CD4-positive, CD25-positive, alpha-beta regulatory T cell (primary cell): Measurements from ENCODE around the gene BGN. TPM values are rescaled to one million over a fixed set of nuclear protein-coding genes. Genes with fewer than 3 reads are reported as not detected.

Experiments used
- ATAC-seq, 2 donors: fragments of 150-1000 bp; cut with Tn5 transposase; one replicate each; pipeline ENCODE4 v1.10.0; 2021; ENCODE audit warnings: low read depth in 2 of 2, moderate number of reproducible peaks in 2 of 2, moderate library complexity in 1 of 2
- DNase-seq, 3 donors: peaks; one replicate each; pipeline versions ENCODE4 v3.0.0 to v3.0.0-alpha.2; 2012 to 2022; ENCODE audit warnings: mixed read lengths in 1 of 3
- H3K27ac ChIP-seq: one replicate; pipeline ENCODE4 v1.7.0; 2013; ENCODE audit warnings: mild to moderate bottlenecking, low read length; ENCODE audit not compliant: insufficient read depth, poor library complexity, severe bottlenecking
- H3K27me3 ChIP-seq: one replicate; pipeline ENCODE4 v1.7.0; 2013; ENCODE audit warnings: low read length; ENCODE audit not compliant: control insufficient read depth, insufficient read depth
- H3K36me3 ChIP-seq: one replicate; pipeline ENCODE4 v1.7.0; 2013; ENCODE audit warnings: mild to moderate bottlenecking, low read length, moderate library complexity; ENCODE audit not compliant: control insufficient read depth, insufficient read depth
- H3K4me1 ChIP-seq: 2 replicates; pipeline ENCODE4 v1.7.0; 2013; ENCODE audit warnings: mild to moderate bottlenecking, low read length; ENCODE audit not compliant: insufficient read depth, control insufficient read depth, poor library complexity, severe bottlenecking
- H3K4me3 ChIP-seq: one replicate; pipeline ENCODE4 v1.7.0; 2013; ENCODE audit warnings: low read depth, mild to moderate bottlenecking, low read length, moderate library complexity
- H3K9me3 ChIP-seq, 2 experiments: 1 replicate in 1 of 2; 2 replicates in 1 of 2; pipeline ENCODE4 v1.7.0; 2013; ENCODE audit warnings: low read length in 2 of 2, mild to moderate bottlenecking in 1 of 2, moderate library complexity in 1 of 2; ENCODE audit not compliant: control insufficient read depth in 2 of 2
- H3K27ac Mint-ChIP-seq, 3 donors: one replicate each; pipeline ENCODE4 v1.8.0; 2020 to 2022; ENCODE audit warnings: mild to moderate bottlenecking in 3 of 3, mixed read lengths in 3 of 3, moderate library complexity in 2 of 3
- H3K27me3 Mint-ChIP-seq: one replicate; pipeline ENCODE4 v1.8.0; 2022; ENCODE audit warnings: mild to moderate bottlenecking, mixed read lengths
- H3K36me3 Mint-ChIP-seq: one replicate; pipeline ENCODE4 v1.8.0; 2020; ENCODE audit warnings: mixed read lengths
- H3K4me1 Mint-ChIP-seq, 4 donors: one replicate each; pipeline ENCODE4 v1.8.0; 2020 to 2022; ENCODE audit warnings: mixed read lengths in 4 of 4, mild to moderate bottlenecking in 1 of 4
- H3K4me3 Mint-ChIP-seq, 4 donors: one replicate each; pipeline ENCODE4 v1.8.0; 2020 to 2022; ENCODE audit warnings: mild to moderate bottlenecking in 4 of 4, mixed read lengths in 4 of 4, moderate library complexity in 3 of 4
- H3K9me3 Mint-ChIP-seq, 7 donors: one replicate each; pipeline ENCODE4 v1.8.0; 2020 to 2022; ENCODE audit warnings: mixed read lengths in 7 of 7, mild to moderate bottlenecking in 3 of 7, moderate library complexity in 2 of 7
- polyA plus RNA-seq, 4 donors: library from polyadenylated mRNA; unstranded; fragments of 300-500 nt; fragmentation: Illumina TruSeq; gene quantifications; one replicate each; pipeline ENCODE4 v1.2.3, GENCODE V29; 2021
- total RNA-seq: library from RNA; stranded (reverse); gene quantifications from one replicate; pipeline ENCODE4 v1.2.3, GENCODE V29; 2022

Gene BGN
- total and polyA plus RNA-seq, 5 donors from 2014 or later, result not detected

DNA sequence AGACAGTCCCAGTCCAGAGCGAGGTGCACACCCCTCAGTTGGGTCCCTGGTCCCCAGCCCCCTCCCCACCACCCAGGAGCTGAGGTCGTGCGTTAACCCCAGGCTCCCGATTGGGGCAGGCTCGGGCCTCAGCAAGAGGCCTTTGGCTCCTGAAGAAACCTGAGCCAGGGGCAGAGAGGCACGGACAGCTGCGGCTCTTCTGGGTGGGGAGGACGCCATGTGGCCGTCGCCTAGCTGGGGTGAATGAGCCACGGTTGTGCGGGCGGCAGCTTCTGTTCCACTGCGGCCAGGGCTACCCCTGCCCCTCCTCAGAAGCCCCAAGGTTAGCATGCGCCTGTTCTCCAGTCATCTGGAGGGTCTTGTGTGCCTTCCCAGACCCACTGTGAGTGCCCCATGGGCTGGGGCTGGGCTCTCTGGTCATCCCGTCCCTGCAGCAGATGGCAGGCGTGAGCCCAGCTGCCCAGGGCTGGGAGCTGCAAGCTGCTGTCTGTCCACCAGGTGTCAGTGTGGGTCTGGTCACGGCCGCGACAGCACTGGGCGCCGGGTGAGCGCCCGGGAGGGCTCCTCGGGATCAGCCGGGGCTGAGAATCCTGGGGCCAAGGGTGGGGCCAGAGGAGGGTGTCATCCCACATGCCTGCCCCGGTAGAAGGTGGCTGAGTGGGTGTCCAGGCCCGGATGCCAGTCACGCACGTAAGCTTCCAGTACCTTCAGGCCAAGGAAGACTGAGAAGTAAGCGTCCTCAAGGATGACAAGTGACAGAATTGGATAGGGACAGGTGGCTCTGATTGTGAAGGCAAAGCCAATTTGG lies 44.6 kb downstream of the BGN start:
- no peaks in the 10 kb centered on the region for H3K27me3 ChIP-seq
- H3K4me1 Mint-ChIP-seq, result no peaks in the 10 kb centered on the region
- H3K9me3 Mint-ChIP-seq, result peaks cover 0 to 2% (median 0%) of the 10 kb centered on the region in 7 donors
- H3K27ac ChIP-seq, result no peak overlapping the region
- ATAC-seq (peak; percentile 62 to 79), DNase-seq (peak; percentile 28 to 46 (median 39))
- H3K27me3 Mint-ChIP-seq, result no peaks in the 10 kb centered on the region
- H3K4me3 Mint-ChIP-seq, result no peak overlapping the region
- no peaks in the 10 kb centered on the region for H3K36me3 Mint-ChIP-seq
- H3K27ac Mint-ChIP-seq, result no peak overlapping the region
- H3K4me1 ChIP-seq, result no peaks in the 10 kb centered on the region
- no peak overlapping the region for H3K4me3 ChIP-seq
- no peaks in the 10 kb centered on the region for H3K9me3 ChIP-seq
- H3K36me3 ChIP-seq, result no peaks in the 10 kb centered on the region

DNA sequence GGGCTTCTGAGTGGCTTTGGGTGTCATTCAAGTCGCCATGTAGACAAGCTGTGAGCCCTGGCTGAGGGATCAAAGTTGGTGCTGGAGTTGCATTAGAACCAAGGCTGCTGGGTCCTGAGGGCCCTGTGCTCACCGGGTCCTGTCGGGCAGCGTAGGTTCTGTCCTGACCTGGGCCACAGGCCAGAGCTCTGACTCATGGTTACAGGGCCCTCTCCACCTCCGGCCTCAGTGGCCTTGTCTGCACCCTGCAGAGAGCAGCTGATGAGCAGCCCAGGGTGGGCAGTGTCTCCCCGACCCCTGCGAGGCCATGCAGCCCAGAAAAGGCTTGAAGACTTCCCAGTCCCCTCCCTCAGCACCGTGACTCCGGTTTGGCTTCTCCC lies 45.2 kb downstream of the BGN start:
- Mint-ChIP-seq H3K36me3 (no peaks in the 10 kb centered on the region), H3K4me1 (no peaks in the 10 kb centered on the region), H3K4me3 (no peak overlapping the region), H3K27ac (no peak overlapping the region), H3K27me3 (no peaks in the 10 kb centered on the region), H3K9me3 (peaks cover 0 to 2% (median 0%) of the 10 kb centered on the region in 7 donors)
- no peak overlapping the region for H3K27ac ChIP-seq
- ATAC-seq (no peak), DNase-seq (no peak)
- no peaks in the 10 kb centered on the region for H3K27me3 ChIP-seq
- no peak overlapping the region for H3K4me3 ChIP-seq
- no peaks in the 10 kb centered on the region for H3K4me1 ChIP-seq
- H3K9me3 ChIP-seq, result no peaks in the 10 kb centered on the region
- H3K36me3 ChIP-seq, result no peaks in the 10 kb centered on the region

DNA sequence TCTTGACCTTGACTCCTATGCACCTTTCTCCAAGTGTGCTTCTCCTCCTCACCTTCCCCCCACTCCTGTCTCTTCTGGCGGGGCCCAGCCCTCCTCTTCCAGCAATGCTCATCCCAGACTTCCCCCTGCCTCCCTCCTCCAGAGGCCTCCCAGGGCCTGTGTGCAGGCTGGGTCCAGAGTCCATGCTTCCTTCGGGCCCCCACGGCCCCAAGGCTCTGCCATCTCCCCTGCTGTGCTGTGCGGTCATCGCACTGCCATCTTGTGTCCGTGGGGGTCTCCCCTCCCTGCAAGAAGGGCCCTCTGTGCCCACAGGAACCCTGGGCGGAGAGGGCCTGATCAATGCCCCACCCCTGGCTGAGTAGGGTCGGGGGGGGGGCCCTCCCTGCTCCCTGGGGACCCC lies 49.9 kb downstream of the BGN start:
- H3K4me1 Mint-ChIP-seq, result no peaks in the 10 kb centered on the region
- ATAC-seq (no peak), DNase-seq (no peak)
- H3K9me3 ChIP-seq, result no peaks in the 10 kb centered on the region
- H3K27ac Mint-ChIP-seq, result no peak overlapping the region
- H3K36me3 Mint-ChIP-seq, result no peaks in the 10 kb centered on the region
- no peaks in the 10 kb centered on the region for H3K4me1 ChIP-seq
- H3K9me3 Mint-ChIP-seq, result no peaks in the 10 kb centered on the region
- no peak overlapping the region for H3K27ac ChIP-seq
- peaks cover 11% of the 10 kb centered on the region for H3K27me3 Mint-ChIP-seq
- no peak overlapping the region for H3K4me3 ChIP-seq
- H3K27me3 ChIP-seq, result no peaks in the 10 kb centered on the region
- H3K36me3 ChIP-seq, result no peaks in the 10 kb centered on the region
- H3K4me3 Mint-ChIP-seq, result no peak overlapping the region

DNA sequence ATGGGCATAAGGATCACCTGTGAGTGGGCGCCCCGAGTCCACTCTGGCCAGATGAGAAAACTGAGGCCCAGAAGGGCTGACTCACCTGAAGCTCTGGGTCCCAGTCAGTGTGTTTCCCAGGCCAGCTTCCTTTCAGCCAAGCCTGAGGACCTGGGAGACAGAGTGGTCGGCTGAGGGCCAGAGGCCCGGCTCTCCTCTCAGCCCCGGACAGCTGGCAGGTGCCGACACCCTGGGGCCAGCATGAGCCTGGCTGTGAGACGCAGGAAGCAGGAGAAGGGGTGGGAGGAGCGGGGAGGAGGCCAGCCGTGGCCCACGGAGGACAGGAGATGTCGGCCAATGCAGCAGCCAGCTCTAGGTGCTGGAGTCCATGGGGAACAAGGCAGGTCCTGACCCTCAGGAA lies 51.6 kb downstream of the BGN start:
- no peak overlapping the region for H3K4me3 ChIP-seq
- Mint-ChIP-seq H3K9me3 (peaks cover 0 to under 1% (median 0%) of the 10 kb centered on the region in 7 donors), H3K27ac (no peak overlapping the region), H3K4me3 (no peak overlapping the region), H3K4me1 (no peaks in the 10 kb centered on the region), H3K36me3 (no peaks in the 10 kb centered on the region), H3K27me3 (peaks cover 11% of the 10 kb centered on the region)
- H3K9me3 ChIP-seq, result no peaks in the 10 kb centered on the region
- DNase-seq, result no peak
- no peak overlapping the region for H3K27ac ChIP-seq
- ATAC-seq, result no peak
- no peaks in the 10 kb centered on the region for H3K27me3 ChIP-seq
- H3K36me3 ChIP-seq, result no peaks in the 10 kb centered on the region
- no peaks in the 10 kb centered on the region for H3K4me1 ChIP-seq

DNA sequence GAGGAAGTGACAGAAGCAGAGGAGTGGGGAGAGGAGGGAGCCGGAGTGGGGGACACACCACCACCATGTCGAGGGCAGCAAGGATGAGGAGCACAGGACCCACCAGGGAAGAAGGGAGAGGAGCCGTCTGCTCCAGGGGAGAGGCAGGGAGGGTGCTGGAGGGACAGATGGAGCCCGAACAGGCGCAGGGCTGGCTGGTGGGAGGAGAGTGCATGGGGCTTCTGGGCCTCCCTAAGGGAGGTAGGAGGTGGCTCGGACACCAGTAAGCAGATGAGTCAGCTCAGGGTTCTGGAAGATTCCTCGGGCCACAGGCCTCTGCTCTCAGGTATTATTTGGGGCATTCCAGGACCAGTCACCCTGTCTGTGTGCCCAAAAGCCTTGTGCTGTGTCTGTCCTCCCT lies 52.4 kb downstream of the BGN start:
- Mint-ChIP-seq H3K27me3 (peaks cover 11% of the 10 kb centered on the region), H3K4me1 (no peaks in the 10 kb centered on the region), H3K4me3 (no peak overlapping the region), H3K36me3 (no peaks in the 10 kb centered on the region), H3K9me3 (peaks cover 0 to 1% (median 0%) of the 10 kb centered on the region in 7 donors), H3K27ac (no peak overlapping the region)
- H3K36me3 ChIP-seq, result no peaks in the 10 kb centered on the region
- H3K4me3 ChIP-seq, result no peak overlapping the region
- DNase-seq (no peak), ATAC-seq (no peak)
- no peaks in the 10 kb centered on the region for H3K27me3 ChIP-seq
- no peaks in the 10 kb centered on the region for H3K9me3 ChIP-seq
- H3K27ac ChIP-seq, result no peak overlapping the region
- no peaks in the 10 kb centered on the region for H3K4me1 ChIP-seq

DNA sequence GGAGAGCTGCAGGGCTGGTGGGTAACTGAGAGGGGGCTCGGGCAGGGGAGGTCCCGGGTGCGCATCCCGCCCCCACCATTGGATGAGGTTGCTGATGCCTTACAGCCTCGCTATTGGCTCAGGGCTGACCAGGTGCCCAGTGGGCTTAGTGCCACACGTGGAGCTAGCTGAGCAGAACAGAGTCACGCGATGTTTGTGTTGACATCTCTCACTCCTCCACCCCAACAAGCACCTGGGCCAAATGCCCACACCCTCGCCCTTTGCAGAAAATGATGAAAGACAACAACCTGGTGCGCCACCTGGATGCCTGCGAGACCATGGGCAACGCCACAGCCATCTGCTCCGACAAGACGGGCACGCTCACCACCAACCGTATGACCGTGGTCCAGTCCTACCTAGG lies 54.5 kb downstream of the BGN start:
- H3K9me3 ChIP-seq, result no peaks in the 10 kb centered on the region
- Mint-ChIP-seq H3K9me3 (peaks cover 0 to 1% (median 0%) of the 10 kb centered on the region in 7 donors), H3K4me1 (no peaks in the 10 kb centered on the region), H3K36me3 (no peaks in the 10 kb centered on the region), H3K4me3 (no peak overlapping the region), H3K27ac (no peak overlapping the region), H3K27me3 (peaks cover 11% of the 10 kb centered on the region)
- no peaks in the 10 kb centered on the region for H3K4me1 ChIP-seq
- no peak for DNase-seq
- H3K4me3 ChIP-seq, result no peak overlapping the region
- no peak for ATAC-seq
- H3K27me3 ChIP-seq, result no peaks in the 10 kb centered on the region
- H3K27ac ChIP-seq, result no peak overlapping the region
- no peaks in the 10 kb centered on the region for H3K36me3 ChIP-seq

DNA sequence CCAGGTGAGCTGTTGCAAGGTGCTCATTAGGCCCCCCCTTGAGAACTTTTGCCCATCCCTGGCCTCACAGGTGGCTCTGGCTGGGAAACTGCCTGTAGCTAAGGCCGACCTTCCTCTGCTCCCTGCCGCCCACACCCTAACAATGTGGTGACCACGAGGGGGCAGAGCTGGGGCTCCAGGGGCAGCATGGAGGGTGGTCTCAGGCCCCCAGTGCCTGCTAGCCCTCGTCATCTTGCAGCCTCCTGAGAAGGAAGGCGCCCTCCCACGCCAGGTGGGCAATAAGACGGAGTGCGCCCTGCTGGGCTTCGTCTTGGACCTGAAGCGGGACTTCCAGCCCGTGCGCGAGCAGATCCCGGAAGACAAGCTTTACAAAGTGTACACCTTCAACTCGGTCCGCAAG lies 55.0 kb downstream of the BGN start:
- Histone ChIP-seq H3K4me3 (no peak overlapping the region), H3K4me1 (no peaks in the 10 kb centered on the region), H3K9me3 (no peaks in the 10 kb centered on the region), H3K27me3 (no peaks in the 10 kb centered on the region), H3K27ac (no peak overlapping the region), H3K36me3 (no peaks in the 10 kb centered on the region)
- Mint-ChIP-seq H3K4me3 (no peak overlapping the region), H3K27ac (no peak overlapping the region), H3K4me1 (no peaks in the 10 kb centered on the region), H3K36me3 (no peaks in the 10 kb centered on the region), H3K27me3 (peaks cover 11% of the 10 kb centered on the region), H3K9me3 (peaks cover 0 to 1% (median 0%) of the 10 kb centered on the region in 7 donors)
- no peak for ATAC-seq
- no peak for DNase-seq

DNA sequence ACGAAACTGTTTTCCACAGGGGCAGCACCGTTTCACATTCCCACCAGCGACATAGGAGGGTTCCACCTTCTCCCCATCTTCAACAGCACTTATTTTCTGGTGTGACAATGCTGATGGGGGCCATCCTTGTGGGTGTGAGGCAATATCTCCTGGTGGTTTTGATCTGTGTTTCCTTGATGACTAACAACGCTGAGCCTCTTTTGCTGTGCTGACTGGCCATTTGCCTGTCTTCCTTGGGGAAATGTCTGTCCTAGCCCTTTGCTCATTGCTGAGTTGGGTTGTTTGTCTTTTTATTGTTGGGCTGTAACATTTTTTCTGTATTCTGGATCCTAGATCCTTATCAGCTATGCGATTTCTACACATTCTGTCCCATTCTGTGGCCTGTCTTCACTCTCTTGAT lies 56.4 kb downstream of the BGN start:
- no peaks in the 10 kb centered on the region for H3K9me3 ChIP-seq
- no peak for DNase-seq
- H3K4me3 Mint-ChIP-seq, result no peak overlapping the region

More for the DNA sequence above, 56.4 kb downstream of the BGN start:
- Histone ChIP-seq H3K4me1 (no peaks in the 10 kb centered on the region), H3K27ac (no peak overlapping the region), H3K4me3 (no peak overlapping the region), H3K36me3 (no peaks in the 10 kb centered on the region), H3K27me3 (no peaks in the 10 kb centered on the region)
- H3K27me3 Mint-ChIP-seq, result peaks cover 11% of the 10 kb centered on the region
- H3K36me3 Mint-ChIP-seq, result no peaks in the 10 kb centered on the region
- no peak for ATAC-seq
- H3K9me3 Mint-ChIP-seq, result peaks cover 0 to 1% (median 0%) of the 10 kb centered on the region in 7 donors
- H3K27ac Mint-ChIP-seq, result no peak overlapping the region
- no peaks in the 10 kb centered on the region for H3K4me1 Mint-ChIP-seq
